ENCODE results near the gene TPBGL.

The TPBGL gene

GRCh38 chr11:75244052-75244814, 3.7 kb downstream of the TPBGL start:
- DNase-seq (ENCODE audit: low read depth in 2 of 2): no peak
- H3K4me3 ChIP-seq (replicated peaks in 1 of 2; ENCODE audit: low read depth in 2 of 2, low read length in 2 of 2): no peak overlapping the region
- no peak for TF ChIP-seq CTCF (IDR thresholded peaks at IDR 0.05; ENCODE audit: low read depth, low read length)

GRCh38 chr11:75245356-75246005, 4.9 kb downstream of the TPBGL start:
- TF ChIP-seq CTCF (IDR thresholded peaks at IDR 0.05; ENCODE audit: low read depth, low read length): no peak
- DNase-seq (ENCODE audit: low read depth in 2 of 2): no peak
- H3K4me3 ChIP-seq (replicated peaks in 1 of 2; ENCODE audit: low read depth in 2 of 2, low read length in 2 of 2): no peak overlapping the region

- H3K4me3 ChIP-seq (replicated peaks in 1 of 2; ENCODE audit: low read depth in 2 of 2, low read length in 2 of 2): no peak overlapping the region
- TF ChIP-seq CTCF (IDR thresholded peaks at IDR 0.05; ENCODE audit: low read depth, low read length): no peak
- DNase-seq (ENCODE audit: low read depth in 2 of 2): no peak
Observed at GRCh38 chr11:75246006-75246670, 5.6 kb downstream of the TPBGL start.

- TF ChIP-seq CTCF (IDR thresholded peaks at IDR 0.05; ENCODE audit: low read depth, low read length): no peak
- no peak for DNase-seq (ENCODE audit: low read depth in 2 of 2)
- no peak overlapping the region for H3K4me3 ChIP-seq (replicated peaks in 1 of 2; ENCODE audit: low read depth in 2 of 2, low read length in 2 of 2)
Observed at GRCh38 chr11:75246671-75247350, 6.2 kb downstream of the TPBGL start.

- H3K4me3 ChIP-seq (replicated peaks in 1 of 2; ENCODE audit: low read depth in 2 of 2, low read length in 2 of 2): no peak overlapping the region
- no peak for TF ChIP-seq CTCF (IDR thresholded peaks at IDR 0.05; ENCODE audit: low read depth, low read length)
- no peak for DNase-seq (ENCODE audit: low read depth in 2 of 2)
Observed at GRCh38 chr11:75248924-75249256, 8.3 kb downstream of the TPBGL start.

- no peak for DNase-seq (ENCODE audit: low read depth in 2 of 2)
- TF ChIP-seq CTCF (IDR thresholded peaks at IDR 0.05; ENCODE audit: low read depth, low read length): no peak
Observed at GRCh38 chr11:75249704-75250103, 9.1 kb downstream of the TPBGL start.

More at GRCh38 chr11:75249704-75250103, 9.1 kb downstream of the TPBGL start:
- H3K4me3 ChIP-seq (replicated peaks in 1 of 2; ENCODE audit: low read depth in 2 of 2, low read length in 2 of 2): no peak overlapping the region
